Naive thymus-derived CD4-positive, alpha-beta T cell (primary cell): Measurements from ENCODE around the gene ATP6V1G3. TPM values are rescaled to one million over a fixed set of nuclear protein-coding genes. Genes with fewer than 3 reads are reported as not detected.

Source experiments
- ATAC-seq: fragments of 150-1000 bp; cut with Tn5 transposase; 2 replicates; pipeline ENCODE4 v1.10.0; 2021; ENCODE audit warnings: mild to moderate bottlenecking, moderate library complexity
- CTCF ChIA-PET: fragments of 350-600 bp; sonication (Branson Sonifier 250); formaldehyde crosslinking; loops from one replicate; lab custom pipeline; 2021; ENCODE audit warnings: antibody characterized with exemption; lab: Charles Lee
- POLR2A ChIA-PET: fragments of 350-600 bp; sonication (Branson Sonifier 250); formaldehyde crosslinking; loops from one replicate; lab custom pipeline; 2021; ENCODE audit warnings: antibody characterized with exemption, inconsistent platforms; lab: Charles Lee
- DNase-seq, 9 donors: peaks; one replicate each; pipeline versions ENCODE4 v3.0.0 to v3.0.0-alpha.2; 2020 to 2022; ENCODE audit warnings: mixed read lengths in 1 of 9
- H3K27ac ChIP-seq: one replicate; pipeline ENCODE4 v1.7.0; 2013; ENCODE audit warnings: mild to moderate bottlenecking, low read depth, low read length, moderate library complexity
- H3K27me3 ChIP-seq, 2 donors: one replicate each; pipeline ENCODE4 v1.7.0; 2013; ENCODE audit warnings: low read length in 2 of 2, mild to moderate bottlenecking in 2 of 2, moderate library complexity in 2 of 2; ENCODE audit not compliant: control insufficient read depth in 2 of 2, insufficient read depth in 2 of 2
- H3K36me3 ChIP-seq, 3 experiments: 1 replicate in 2 of 3; 2 replicates in 1 of 3; pipeline ENCODE4 v1.7.0; 2013; ENCODE audit warnings: low read length in 3 of 3, mild to moderate bottlenecking in 3 of 3, moderate library complexity in 1 of 3; ENCODE audit not compliant: insufficient read depth in 3 of 3, control insufficient read depth in 2 of 3
- H3K4me1 ChIP-seq, 2 donors: one replicate each; pipeline ENCODE4 v1.7.0; 2013; ENCODE audit warnings: low read length in 2 of 2, mild to moderate bottlenecking in 2 of 2, moderate library complexity in 1 of 2; ENCODE audit not compliant: control insufficient read depth in 2 of 2, insufficient read depth in 2 of 2
- H3K4me3 ChIP-seq: 2 replicates; pipeline ENCODE4 v1.7.0; 2013; ENCODE audit warnings: mild to moderate bottlenecking, low read length
- H3K9me3 ChIP-seq, 3 experiments: 1 replicate in 2 of 3; 2 replicates in 1 of 3; pipeline ENCODE4 v1.7.0; 2013; ENCODE audit warnings: low read length in 3 of 3; ENCODE audit not compliant: control insufficient read depth in 2 of 3
- H3K27ac Mint-ChIP-seq, 9 donors: one replicate each; pipeline ENCODE4 v1.8.0; 2020 to 2022; ENCODE audit warnings: mixed read lengths in 9 of 9, mild to moderate bottlenecking in 8 of 9, moderate library complexity in 5 of 9, inconsistent platforms in 2 of 9
- H3K27me3 Mint-ChIP-seq, 5 donors: one replicate each; pipeline ENCODE4 v1.8.0; 2021 to 2022; ENCODE audit warnings: mixed read lengths in 5 of 5, mild to moderate bottlenecking in 1 of 5
- H3K36me3 Mint-ChIP-seq, 5 donors: one replicate each; pipeline ENCODE4 v1.8.0; 2020 to 2022; ENCODE audit warnings: mixed read lengths in 5 of 5, mild to moderate bottlenecking in 3 of 5, inconsistent platforms in 1 of 5
- H3K4me1 Mint-ChIP-seq, 7 donors: one replicate each; pipeline ENCODE4 v1.8.0; 2020 to 2022; ENCODE audit warnings: mixed read lengths in 7 of 7, mild to moderate bottlenecking in 3 of 7, inconsistent platforms in 1 of 7
- H3K4me3 Mint-ChIP-seq, 10 donors: one replicate each; pipeline ENCODE4 v1.8.0; 2020 to 2022; ENCODE audit warnings: mild to moderate bottlenecking in 10 of 10, mixed read lengths in 10 of 10, moderate library complexity in 6 of 10, inconsistent platforms in 2 of 10
- H3K9me3 Mint-ChIP-seq, 11 donors: one replicate each; pipeline ENCODE4 v1.8.0; 2020 to 2022; ENCODE audit warnings: mixed read lengths in 11 of 11, mild to moderate bottlenecking in 4 of 11, inconsistent platforms in 1 of 11, moderate library complexity in 1 of 11
- intact Hi-C, 2 donors: fragments of 100-400 bp; cut with micrococcal nuclease; formaldehyde crosslinking; loops; one replicate each; pipeline ENCODE4 v1.15.1; 2023
- polyA plus RNA-seq, 2 donors: library from polyadenylated mRNA; unstranded; fragments of 300-500 nt; fragmentation: Illumina TruSeq; gene quantifications; one replicate each; pipeline ENCODE4 v1.2.3, GENCODE V29; 2021
- total RNA-seq, 6 experiments: library from RNA in 5 of 6; stranded (reverse) in 5 of 6; gene quantifications; 1 replicate in 5 of 6; 2 replicates in 1 of 6; pipeline ENCODE4 v1.2.3 and lab custom pipeline; 2021 to 2026

ATP6V1G3 gene
- total and polyA plus RNA-seq, 7 experiments from 2014 or later, result not detected

DNA sequence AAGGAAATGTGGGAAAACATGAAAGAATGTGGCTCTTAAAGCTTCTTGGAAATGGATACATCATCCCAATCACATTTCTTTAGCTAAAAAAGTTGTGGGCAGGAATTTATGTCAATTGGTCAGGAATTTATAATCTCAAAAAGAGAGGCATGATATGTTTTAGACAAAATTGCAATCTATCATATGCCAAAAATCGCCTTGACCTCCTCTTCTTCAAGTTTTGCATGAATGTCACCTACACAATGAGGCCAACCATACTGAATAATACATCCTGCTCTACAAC, 42.4 kb downstream of the ATP6V1G3 start:
- no peak overlapping the region for H3K4me3 Mint-ChIP-seq
- POLR2A ChIA-PET, result interaction anchor here (0.6 kb wide), 1 partner anchor 135 kb away, joined by 3 read pairs; no protein-coding TSS in a partner anchor
- DNase-seq (no peak), ATAC-seq (no peak)
- peaks cover 0 to 19% (median 5%) of the 10 kb centered on the region in 11 donors for H3K9me3 Mint-ChIP-seq
- no peaks in the 10 kb centered on the region for H3K36me3 ChIP-seq
- H3K27ac ChIP-seq, result no peak overlapping the region
- no peaks in the 10 kb centered on the region for H3K4me1 ChIP-seq
- H3K27me3 ChIP-seq, result no peaks in the 10 kb centered on the region
- intact Hi-C loops, result no loop called here
- CTCF ChIA-PET, result no interaction called here
- H3K27me3 Mint-ChIP-seq, result no peaks in the 10 kb centered on the region
- no peaks in the 10 kb centered on the region for H3K9me3 ChIP-seq
- H3K36me3 Mint-ChIP-seq, result peaks cover 0 to 7% (median 0%) of the 10 kb centered on the region in 5 donors
- H3K4me1 Mint-ChIP-seq, result peaks cover 0 to 10% (median 2%) of the 10 kb centered on the region in 7 donors
- no peak overlapping the region for H3K27ac Mint-ChIP-seq
- H3K4me3 ChIP-seq, result no peak overlapping the region

DNA sequence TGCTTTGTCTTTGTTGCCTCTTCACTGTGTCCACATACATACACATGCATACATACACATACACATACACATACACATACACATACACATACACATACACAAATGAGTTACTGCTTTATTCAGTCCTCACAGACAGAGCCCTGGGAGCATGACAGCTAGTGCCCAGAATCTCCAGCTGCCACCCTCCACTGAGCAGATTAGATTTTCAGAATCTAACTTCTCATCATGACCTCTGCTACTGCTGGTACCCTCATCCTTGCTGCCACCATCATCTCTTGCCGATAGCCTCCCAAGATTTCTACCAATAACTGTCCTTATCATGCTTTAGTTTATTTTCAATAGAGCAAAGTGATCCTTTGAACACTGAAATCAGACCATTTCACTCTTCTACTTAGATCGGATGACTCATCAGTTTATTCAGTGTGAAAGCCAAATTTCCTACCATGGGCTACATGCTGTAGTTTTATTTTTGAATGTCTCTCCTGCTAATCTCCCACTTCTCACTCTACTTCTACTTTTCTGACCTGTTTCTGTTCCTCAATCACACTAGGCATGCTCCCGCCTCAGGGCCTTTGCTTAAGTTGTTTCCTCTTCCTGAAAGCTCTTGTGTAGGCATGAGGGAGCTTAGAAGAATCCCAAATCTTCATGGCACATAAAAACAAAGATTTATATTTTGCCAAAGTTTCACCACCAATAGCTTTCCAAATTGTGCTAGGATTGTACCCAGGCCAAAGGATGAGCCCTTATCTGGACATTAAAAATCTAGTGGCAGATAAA, 43.0 kb downstream of the ATP6V1G3 start:
- no peak overlapping the region for H3K27ac Mint-ChIP-seq
- peaks cover 0 to 17% (median 5%) of the 10 kb centered on the region in 11 donors for H3K9me3 Mint-ChIP-seq
- no peak overlapping the region for H3K4me3 ChIP-seq
- H3K27ac ChIP-seq, result no peak overlapping the region
- H3K4me1 Mint-ChIP-seq, result peaks cover 0 to 10% (median 0%) of the 10 kb centered on the region in 7 donors
- ATAC-seq, result no peak
- no peaks in the 10 kb centered on the region for H3K36me3 ChIP-seq
- no peaks in the 10 kb centered on the region for H3K9me3 ChIP-seq
- ChIA-PET CTCF (no interaction called here), POLR2A (interaction anchor here (0.6 kb wide), 1 partner anchor 135 kb away, joined by 3 read pairs; no protein-coding TSS in a partner anchor)
- no peak overlapping the region for H3K4me3 Mint-ChIP-seq
- no peaks in the 10 kb centered on the region for H3K27me3 Mint-ChIP-seq
- H3K36me3 Mint-ChIP-seq, result peaks cover 0 to 7% (median 0%) of the 10 kb centered on the region in 5 donors
- no peak for DNase-seq
- H3K27me3 ChIP-seq, result no peaks in the 10 kb centered on the region
- intact Hi-C loops, result no loop called here
- H3K4me1 ChIP-seq, result no peaks in the 10 kb centered on the region

DNA sequence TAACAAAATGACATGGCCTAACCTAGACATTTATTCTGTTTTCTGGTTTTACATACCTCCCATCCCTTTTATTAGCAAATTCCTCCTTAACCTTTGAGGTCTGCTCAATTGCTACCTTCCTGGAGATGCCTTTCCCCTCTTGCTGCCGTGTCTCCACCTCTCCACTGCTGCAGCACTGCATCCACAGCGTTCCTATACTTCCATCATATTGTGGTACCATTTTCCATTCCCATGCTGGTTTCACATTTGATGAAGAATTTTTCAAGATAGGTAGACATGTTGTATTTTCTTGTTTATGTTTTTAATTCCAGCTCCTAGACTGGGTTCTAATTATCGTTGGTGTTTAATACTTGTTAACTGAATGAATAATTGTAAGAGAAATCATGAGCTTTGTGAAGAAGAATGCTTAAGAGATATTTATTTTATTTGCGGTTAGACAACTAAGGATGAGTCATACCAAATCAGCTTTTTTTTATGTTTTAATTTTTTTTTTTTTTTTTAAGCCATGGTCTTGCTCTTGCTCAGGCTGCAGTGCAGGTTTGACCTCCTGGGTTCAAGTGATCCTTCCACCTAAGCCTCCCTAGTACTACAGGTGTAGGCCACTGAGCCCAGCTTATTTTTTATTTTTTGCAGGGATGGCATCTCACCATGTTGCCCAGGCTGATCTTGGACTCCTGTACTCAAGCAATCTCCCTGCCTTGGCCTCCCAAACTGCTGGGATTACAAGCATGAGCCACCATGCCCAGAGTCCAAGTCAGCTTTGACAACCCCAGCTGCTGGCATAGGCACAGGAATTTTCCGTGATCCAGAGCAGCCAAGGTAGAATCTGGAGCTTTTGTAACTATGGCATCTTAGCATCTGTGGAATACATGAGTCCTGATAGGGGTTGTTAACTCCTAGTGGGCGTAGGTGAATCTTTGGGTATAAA, 44.0 kb downstream of the ATP6V1G3 start:
- peaks cover 0 to 15% (median 5%) of the 10 kb centered on the region in 11 donors for H3K9me3 Mint-ChIP-seq
- no peak for ATAC-seq
- Histone ChIP-seq H3K4me1 (no peaks in the 10 kb centered on the region), H3K9me3 (no peaks in the 10 kb centered on the region), H3K4me3 (no peak overlapping the region), H3K36me3 (no peaks in the 10 kb centered on the region), H3K27me3 (no peaks in the 10 kb centered on the region), H3K27ac (no peak overlapping the region)
- H3K4me1 Mint-ChIP-seq, result peaks cover 0 to 7% (median 0%) of the 10 kb centered on the region in 7 donors
- CTCF ChIA-PET, result no interaction called here
- no peak overlapping the region for H3K4me3 Mint-ChIP-seq
- no peak for DNase-seq
- intact Hi-C loops, result no loop called here
- POLR2A ChIA-PET, result interaction anchor here (0.7 kb wide), 1 partner anchor 23 kb away, joined by 4 read pairs; no protein-coding TSS in a partner anchor
- peak overlapping the region in 1 of 9 donors; percentile 63 for H3K27ac Mint-ChIP-seq
- no peaks in the 10 kb centered on the region for H3K27me3 Mint-ChIP-seq
- H3K36me3 Mint-ChIP-seq, result peaks cover 0 to 6% (median 0%) of the 10 kb centered on the region in 5 donors

DNA sequence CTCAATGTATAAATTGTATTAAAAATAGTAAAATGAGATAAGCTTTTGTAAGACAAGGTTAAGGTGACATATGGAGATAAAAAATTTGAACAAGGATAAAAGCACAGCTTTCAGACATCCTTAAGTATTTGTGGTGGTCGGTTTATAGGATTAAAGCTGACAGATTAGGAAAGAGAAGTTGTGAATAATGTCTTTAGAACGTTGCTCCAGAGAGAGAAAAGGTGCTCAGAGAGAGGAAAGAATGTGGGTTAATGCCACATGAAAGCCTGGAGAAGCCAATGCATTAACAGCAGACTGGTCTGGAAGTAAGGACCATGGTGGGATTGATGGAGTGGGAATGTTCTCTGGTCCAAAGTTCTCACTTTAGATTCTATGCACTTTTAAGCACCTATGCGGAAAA, 44.8 kb downstream of the ATP6V1G3 start:
- Mint-ChIP-seq H3K4me1 (peaks cover 0 to 7% (median under 1%) of the 10 kb centered on the region in 7 donors), H3K36me3 (peaks cover 0 to 6% (median 3%) of the 10 kb centered on the region in 5 donors), H3K9me3 (peaks cover 0 to 12% (median 4%) of the 10 kb centered on the region in 11 donors), H3K4me3 (no peak overlapping the region), H3K27ac (no peak overlapping the region), H3K27me3 (no peaks in the 10 kb centered on the region)
- CTCF ChIA-PET, result no interaction called here
- no peaks in the 10 kb centered on the region for H3K9me3 ChIP-seq
- H3K4me1 ChIP-seq, result no peaks in the 10 kb centered on the region
- H3K27me3 ChIP-seq, result no peaks in the 10 kb centered on the region
- no peak overlapping the region for H3K27ac ChIP-seq
- no peak for DNase-seq
- no peak for ATAC-seq
- intact Hi-C loops, result no loop called here
- POLR2A ChIA-PET, result no interaction called here
- no peak overlapping the region for H3K4me3 ChIP-seq
- H3K36me3 ChIP-seq, result no peaks in the 10 kb centered on the region

DNA sequence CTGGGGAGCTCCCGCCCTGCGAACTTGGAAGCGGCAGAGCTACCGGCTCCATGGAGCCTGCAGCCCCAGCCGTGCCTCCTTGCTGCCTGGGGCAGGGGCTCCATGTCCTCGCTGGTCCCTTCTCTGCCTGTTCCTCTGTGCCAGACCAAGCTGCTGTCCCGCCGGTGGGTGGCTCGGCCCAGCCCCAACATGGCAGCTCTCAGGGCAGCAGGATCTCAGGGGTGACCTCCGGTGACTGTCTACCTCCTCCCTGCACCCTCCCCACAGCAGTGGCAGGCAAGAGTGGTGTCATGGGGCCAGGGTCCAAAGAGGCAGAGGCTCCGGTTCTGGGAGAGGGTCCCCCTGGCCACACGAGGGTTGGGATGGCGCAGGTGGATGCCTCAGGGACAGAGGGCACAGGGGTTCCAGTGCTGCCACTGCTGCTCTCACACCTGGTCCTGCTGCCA, 45.8 kb downstream of the ATP6V1G3 start:
- Histone ChIP-seq H3K27ac (no peak overlapping the region), H3K4me1 (no peaks in the 10 kb centered on the region), H3K27me3 (no peaks in the 10 kb centered on the region), H3K36me3 (no peaks in the 10 kb centered on the region), H3K9me3 (no peaks in the 10 kb centered on the region), H3K4me3 (no peak overlapping the region)
- Mint-ChIP-seq H3K9me3 (peaks cover 0 to 3% (median 0%) of the 10 kb centered on the region in 11 donors), H3K27ac (no peak overlapping the region), H3K4me1 (peaks cover 0 to 9% (median 6%) of the 10 kb centered on the region in 7 donors), H3K4me3 (no peak overlapping the region), H3K27me3 (no peaks in the 10 kb centered on the region), H3K36me3 (peaks cover 0 to 6% (median 2%) of the 10 kb centered on the region in 5 donors)
- DNase-seq (no peak), ATAC-seq (no peak)
- ChIA-PET POLR2A (no interaction called here), CTCF (interaction anchor here (0.6 kb wide), 1 partner anchor 204 kb away, joined by 3 read pairs; no protein-coding TSS in a partner anchor)
- intact Hi-C loops, result no loop called here

DNA sequence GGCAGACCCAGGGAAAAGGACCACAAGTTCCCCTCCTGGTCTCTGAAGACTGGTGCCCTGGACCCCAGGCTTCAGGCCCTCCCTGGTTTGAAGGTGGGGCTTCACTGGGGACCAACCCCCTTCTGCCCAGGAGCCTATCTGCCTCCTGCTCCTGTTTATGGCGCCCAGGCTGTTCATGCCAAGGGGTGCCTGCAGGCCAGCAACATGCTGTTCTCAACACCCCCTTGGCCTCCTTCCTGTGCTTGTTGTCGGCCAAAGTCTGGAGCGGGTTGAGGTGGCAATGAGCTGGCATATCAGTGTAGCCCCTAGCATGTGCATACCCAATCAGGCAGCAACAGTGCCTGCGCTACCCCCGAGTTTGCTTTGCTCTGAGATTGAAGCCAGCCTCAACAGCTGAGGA, 46.3 kb downstream of the ATP6V1G3 start:
- Histone ChIP-seq H3K4me1 (no peaks in the 10 kb centered on the region), H3K4me3 (no peak overlapping the region), H3K27ac (no peak overlapping the region), H3K9me3 (no peaks in the 10 kb centered on the region), H3K27me3 (no peaks in the 10 kb centered on the region), H3K36me3 (no peaks in the 10 kb centered on the region)
- DNase-seq (no peak), ATAC-seq (no peak)
- H3K27ac Mint-ChIP-seq, result no peak overlapping the region
- no peaks in the 10 kb centered on the region for H3K27me3 Mint-ChIP-seq
- no peak overlapping the region for H3K4me3 Mint-ChIP-seq
- intact Hi-C loops, result no loop called here
- H3K9me3 Mint-ChIP-seq, result peaks cover 0 to 2% (median 0%) of the 10 kb centered on the region in 11 donors
- POLR2A ChIA-PET, result interaction anchor here (0.6 kb wide), 1 partner anchor 99 kb away, joined by 3 read pairs; no protein-coding TSS in a partner anchor
- H3K36me3 Mint-ChIP-seq, result peaks cover 0 to 6% (median 2%) of the 10 kb centered on the region in 5 donors
- peaks cover 0 to 9% (median 6%) of the 10 kb centered on the region in 7 donors for H3K4me1 Mint-ChIP-seq
- CTCF ChIA-PET, result interaction anchor here (0.6 kb wide), 1 partner anchor 205 kb away, joined by 3 read pairs; no protein-coding TSS in a partner anchor
